KMS-11 (cell line): Measurements from ENCODE around the gene INKA2.
A peak's percentile ranks its signal among the peaks of the same experiment; 100 is the strongest.

Experiments used
- H2AFZ ChIP-seq: fragments of 200-600 bp; sonication (generic); 2 replicates; pipeline ENCODE4 v1.6.1; 2016; ENCODE audit warnings: antibody characterized with exemption, mixed run types, low read depth
- H3K27ac ChIP-seq: fragments of 200-600 bp; sonication (generic); 2 replicates; pipeline ENCODE4 v1.6.1; 2016; ENCODE audit warnings: mild to moderate bottlenecking, mixed run types
- H3K27me3 ChIP-seq: fragments of 200-600 bp; sonication (generic); 2 replicates; pipeline ENCODE4 v1.6.1; 2017; ENCODE audit warnings: mild to moderate bottlenecking, low read depth, mixed run types, moderate library complexity; ENCODE audit not compliant: insufficient read depth
- H3K36me3 ChIP-seq: fragments of 200-600 bp; sonication (generic); 2 replicates; pipeline ENCODE4 v1.6.1; 2017; ENCODE audit warnings: mild to moderate bottlenecking, mixed run types; ENCODE audit not compliant: insufficient read depth
- H3K4me1 ChIP-seq: fragments of 200-600 bp; sonication (generic); 2 replicates; pipeline ENCODE4 v1.6.1; 2016; ENCODE audit warnings: mild to moderate bottlenecking, low read depth, mixed run types; ENCODE audit not compliant: poor library complexity, severe bottlenecking
- H3K4me2 ChIP-seq: fragments of 200-600 bp; sonication (generic); 2 replicates; pipeline ENCODE4 v1.7.0; 2016; ENCODE audit warnings: mild to moderate bottlenecking, mixed run types
- H3K4me3 ChIP-seq: fragments of 200-600 bp; sonication (generic); IDR thresholded peaks from 2 replicates; pipeline ENCODE4 v1.6.1; 2017; ENCODE audit warnings: low read depth, low read length, mixed read lengths; ENCODE audit not compliant: insufficient read depth
- H3K79me2 ChIP-seq: fragments of 200-600 bp; sonication (generic); 2 replicates; pipeline ENCODE4 v1.6.1; 2016; ENCODE audit warnings: low read depth, mixed run types; ENCODE audit not compliant: insufficient read depth
- H3K9ac ChIP-seq: fragments of 200-600 bp; sonication (generic); 2 replicates; pipeline ENCODE4 v1.6.1; 2016; ENCODE audit warnings: mild to moderate bottlenecking, mixed run types
- H4K20me1 ChIP-seq: fragments of 200-600 bp; sonication (generic); 2 replicates; pipeline ENCODE4 v1.6.1; 2016; ENCODE audit warnings: mild to moderate bottlenecking, mixed run types; ENCODE audit not compliant: insufficient read depth
- CTCF ChIP-seq: fragments of 200-600 bp; sonication (generic); conservative IDR thresholded peaks from 2 replicates; pipeline ENCODE4 v1.6.1; 2017; ENCODE audit warnings: low read depth, mild to moderate bottlenecking, antibody characterized with exemption, low read length, moderate library complexity, mixed read lengths

INKA2 gene

GRCh38 chr1:111704240-111704639, 35.0 kb downstream of the INKA2 start:
- Histone ChIP-seq H3K4me1 (peaks cover 77% of the 10 kb centered on the region), H3K4me3 (no peak overlapping the region), H3K4me2 (no peak overlapping the region), H3K79me2 (no peaks in the 10 kb centered on the region), H3K9ac (no peak overlapping the region), H3K27ac (no peak overlapping the region), H2AFZ (no peak overlapping the region), H4K20me1 (no peaks in the 10 kb centered on the region), H3K36me3 (no peaks in the 10 kb centered on the region), H3K27me3 (no peaks in the 10 kb centered on the region)
- no peak for TF ChIP-seq CTCF

GRCh38 chr1:111702504-111703050, 36.6 kb downstream of the INKA2 start:
- H3K36me3 ChIP-seq, result no peaks in the 10 kb centered on the region
- H2AFZ ChIP-seq, result no peak overlapping the region
- peak overlapping the region; percentile 51 for H3K4me2 ChIP-seq
- no peak for TF ChIP-seq CTCF
- peaks cover 94% of the 10 kb centered on the region for H3K4me1 ChIP-seq
- H3K27me3 ChIP-seq, result no peaks in the 10 kb centered on the region
- no peak overlapping the region for H3K9ac ChIP-seq
- no peak overlapping the region; the same call in 1 of the 2 replicates for H3K27ac ChIP-seq
- H3K4me3 ChIP-seq, result no peak overlapping the region
- 0 out of 2 replicates have a peak, but pooled peaks cover 6% of the 10 kb centered on the region for H3K79me2 ChIP-seq
- H4K20me1 ChIP-seq, result no peaks in the 10 kb centered on the region

- H3K4me1 ChIP-seq, result peaks cover 98% of the 10 kb centered on the region
Measured at GRCh38 chr1:111699268-111699667, 39.9 kb downstream of the INKA2 start.

GRCh38 chr1:111696330-111696729, 42.9 kb downstream of the INKA2 start:
- no peak overlapping the region for H3K4me3 ChIP-seq
- H3K4me2 ChIP-seq, result peak overlapping the region; percentile 52
- H3K27ac ChIP-seq, result peak overlapping the region; percentile 33
- H3K9ac ChIP-seq, result no peak overlapping the region
- no peak for TF ChIP-seq CTCF
- peaks cover 68% of the 10 kb centered on the region for H3K4me1 ChIP-seq
- H3K79me2 ChIP-seq, result peaks cover 22% of the 10 kb centered on the region
- H2AFZ ChIP-seq, result no peak overlapping the region
- H3K27me3 ChIP-seq, result no peaks in the 10 kb centered on the region
- no peaks in the 10 kb centered on the region for H4K20me1 ChIP-seq
- no peaks in the 10 kb centered on the region for H3K36me3 ChIP-seq

More at GRCh38 chr1:111699268-111699667, 39.9 kb downstream of the INKA2 start:
- Histone ChIP-seq H3K36me3 (no peaks in the 10 kb centered on the region), H3K27me3 (no peaks in the 10 kb centered on the region), H3K4me3 (no peak overlapping the region), H2AFZ (no peak overlapping the region), H3K4me2 (no peak overlapping the region), H3K27ac (no peak overlapping the region), H3K9ac (no peak overlapping the region), H4K20me1 (no peaks in the 10 kb centered on the region), H3K79me2 (peaks cover 12% of the 10 kb centered on the region)
- TF ChIP-seq CTCF, result no peak
